ENCODE measurements around the gene ARHGAP29.
A peak's percentile ranks its signal among the peaks of the same experiment; 100 is the strongest.

ARHGAP29 gene

DNA sequence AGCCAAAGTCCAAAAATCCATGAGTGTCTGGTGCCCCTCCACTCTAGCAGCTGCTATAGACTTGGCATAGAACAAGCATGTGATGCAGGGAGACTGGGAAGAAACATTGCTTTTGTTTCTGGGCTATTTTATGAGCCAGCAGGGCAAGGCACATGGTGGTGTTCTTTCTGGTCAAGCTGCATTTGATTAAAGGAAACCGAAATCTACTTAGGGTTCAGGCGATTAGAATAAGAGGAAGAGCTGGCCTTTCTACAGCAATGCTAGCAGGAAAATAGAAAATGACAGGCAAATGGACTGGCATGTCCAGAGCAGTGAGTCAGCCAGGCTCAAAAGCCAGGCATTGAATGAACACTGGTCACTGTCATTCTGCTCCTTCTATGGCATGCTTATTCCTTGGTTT lies 28.5 kb upstream of the ARHGAP29 start:
- Histone ChIP-seq H2AFZ (ENCODE audit: low read length) (no peak overlapping the region), H3K9me2 (replicated peaks; ENCODE audit: low read depth, low read length) (no peaks in the 10 kb centered on the region)
- TF ChIP-seq, protein P1, sequence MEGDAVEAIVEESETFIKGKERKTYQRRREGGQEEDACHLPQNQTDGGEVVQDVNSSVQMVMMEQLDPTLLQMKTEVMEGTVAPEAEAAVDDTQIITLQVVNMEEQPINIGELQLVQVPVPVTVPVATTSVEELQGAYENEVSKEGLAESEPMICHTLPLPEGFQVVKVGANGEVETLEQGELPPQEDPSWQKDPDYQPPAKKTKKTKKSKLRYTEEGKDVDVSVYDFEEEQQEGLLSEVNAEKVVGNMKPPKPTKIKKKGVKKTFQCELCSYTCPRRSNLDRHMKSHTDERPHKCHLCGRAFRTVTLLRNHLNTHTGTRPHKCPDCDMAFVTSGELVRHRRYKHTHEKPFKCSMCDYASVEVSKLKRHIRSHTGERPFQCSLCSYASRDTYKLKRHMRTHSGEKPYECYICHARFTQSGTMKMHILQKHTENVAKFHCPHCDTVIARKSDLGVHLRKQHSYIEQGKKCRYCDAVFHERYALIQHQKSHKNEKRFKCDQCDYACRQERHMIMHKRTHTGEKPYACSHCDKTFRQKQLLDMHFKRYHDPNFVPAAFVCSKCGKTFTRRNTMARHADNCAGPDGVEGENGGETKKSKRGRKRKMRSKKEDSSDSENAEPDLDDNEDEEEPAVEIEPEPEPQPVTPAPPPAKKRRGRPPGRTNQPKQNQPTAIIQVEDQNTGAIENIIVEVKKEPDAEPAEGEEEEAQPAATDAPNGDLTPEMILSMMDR (conservative IDR thresholded peaks at IDR 0.05; ENCODE audit: low read length) = no peak
- TF ChIP-seq EZH2phosphoT487 (IDR thresholded peaks at IDR 0.05; ENCODE audit: borderline replicate concordance) = no peak

DNA sequence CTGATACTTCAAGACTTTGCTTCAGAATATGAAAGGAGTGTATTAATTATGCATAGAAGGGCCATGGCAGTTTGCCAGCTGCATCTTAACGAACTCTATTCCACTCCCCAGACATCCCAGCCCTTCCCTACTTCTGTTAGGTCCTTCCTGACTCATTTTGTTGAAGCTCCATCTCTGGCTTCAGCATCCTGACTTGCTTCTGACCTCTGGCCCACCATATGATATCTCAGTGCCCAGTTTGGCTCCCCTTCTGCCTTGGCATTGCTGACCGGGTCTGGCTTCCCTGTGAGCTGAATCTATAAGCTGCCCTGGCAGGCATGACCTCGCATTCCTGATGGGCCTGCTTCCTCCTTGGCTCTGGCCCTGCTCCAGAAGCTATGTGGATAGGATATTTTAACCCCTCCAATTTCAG lies 27.6 kb upstream of the ARHGAP29 start:
- Histone ChIP-seq H3K27me3 (ENCODE audit: insufficient read depth, low read length, poor library complexity, severe bottlenecking) (no peaks in the 10 kb centered on the region), H4K20me1 (ENCODE audit: insufficient read depth, low read length, poor library complexity, severe bottlenecking) (no peaks in the 10 kb centered on the region), H2AFZ (ENCODE audit: low read length) (no peak overlapping the region), H3K4me1 (ENCODE audit: insufficient read depth, low read length, poor library complexity, severe bottlenecking) (no peaks in the 10 kb centered on the region), H3F3A (ENCODE audit: low read depth) (no peaks in the 10 kb centered on the region), H3K9me2 (replicated peaks; ENCODE audit: low read depth, low read length) (no peaks in the 10 kb centered on the region), H3K79me2 (ENCODE audit: insufficient read depth, low read length) (no peaks in the 10 kb centered on the region), H3K36me3 (ENCODE audit: insufficient read depth, low read length) (no peaks in the 10 kb centered on the region), H3K4me2 (ENCODE audit: low read depth, low read length, poor library complexity, severe bottlenecking) (no peak overlapping the region), H3K9me3 (ENCODE audit: insufficient read depth, low read depth, low read length) (no peaks in the 10 kb centered on the region), H3K4me3 (ENCODE audit: low read length, poor library complexity, severe bottlenecking) (no peak overlapping the region), H3K9ac (ENCODE audit: low read depth, low read length, poor library complexity, severe bottlenecking) (no peak overlapping the region)
- TF ChIP-seq, protein P1 (conservative IDR thresholded peaks at IDR 0.05; ENCODE audit: low read length) = no peak
- TF ChIP-seq EZH2phosphoT487 (IDR thresholded peaks at IDR 0.05; ENCODE audit: borderline replicate concordance) = no peak

More for the DNA sequence above, 28.5 kb upstream of the ARHGAP29 start:
- H3F3A ChIP-seq (ENCODE audit: low read depth) = no peaks in the 10 kb centered on the region
- H3K79me2 ChIP-seq (ENCODE audit: insufficient read depth, low read length) = no peaks in the 10 kb centered on the region
- H4K20me1 ChIP-seq (ENCODE audit: insufficient read depth, low read length, poor library complexity, severe bottlenecking) = no peaks in the 10 kb centered on the region
- no peaks in the 10 kb centered on the region for H3K9me3 ChIP-seq (ENCODE audit: insufficient read depth, low read depth, low read length)
- H3K4me2 ChIP-seq (ENCODE audit: low read depth, low read length, poor library complexity, severe bottlenecking) = no peak overlapping the region
- no peak overlapping the region for H3K4me3 ChIP-seq (ENCODE audit: low read length, poor library complexity, severe bottlenecking)
- no peaks in the 10 kb centered on the region for H3K27me3 ChIP-seq (ENCODE audit: insufficient read depth, low read length, poor library complexity, severe bottlenecking)
- no peaks in the 10 kb centered on the region for H3K4me1 ChIP-seq (ENCODE audit: insufficient read depth, low read length, poor library complexity, severe bottlenecking)
- no peak overlapping the region for H3K9ac ChIP-seq (ENCODE audit: low read depth, low read length, poor library complexity, severe bottlenecking)
- H3K36me3 ChIP-seq (ENCODE audit: insufficient read depth, low read length) = no peaks in the 10 kb centered on the region

DNA sequence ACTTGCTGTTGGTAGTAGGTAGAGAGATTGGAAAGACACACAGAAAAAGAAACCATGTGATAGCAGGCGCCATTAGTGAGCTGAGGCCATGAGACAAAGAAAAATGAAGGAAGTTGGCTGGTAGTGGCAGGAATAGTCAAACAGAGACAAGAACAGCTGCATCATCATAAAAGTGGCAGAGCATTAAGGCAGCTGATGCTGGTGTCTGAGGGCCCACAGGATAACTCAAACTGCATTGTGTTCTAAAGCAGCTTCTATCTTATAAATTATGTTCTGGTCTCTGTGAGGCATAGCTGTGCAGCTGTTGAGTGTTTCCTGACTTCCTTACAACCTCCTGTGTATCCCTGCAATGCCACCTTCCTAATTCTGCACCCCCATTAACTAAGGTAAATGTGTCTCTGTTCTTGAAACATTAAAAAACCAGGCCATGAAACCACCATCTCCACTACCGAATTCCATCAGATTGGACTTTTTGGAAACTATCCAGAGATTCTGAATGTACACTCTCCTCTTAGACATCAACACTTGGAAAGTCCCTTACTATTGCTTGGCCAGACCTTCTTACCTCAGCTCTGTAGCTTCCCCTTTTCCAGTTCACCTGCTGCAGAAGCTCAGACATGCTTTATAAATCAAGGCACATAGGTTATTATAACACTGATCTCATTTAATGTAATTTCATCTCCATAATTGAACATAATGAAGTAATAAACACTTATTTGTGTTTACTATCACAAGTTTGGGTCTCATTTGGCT lies 23.4 kb upstream of the ARHGAP29 start:
- Histone ChIP-seq H4K20me1 (ENCODE audit: insufficient read depth, low read length, poor library complexity, severe bottlenecking) (no peaks in the 10 kb centered on the region), H3K9ac (ENCODE audit: low read depth, low read length, poor library complexity, severe bottlenecking) (no peak overlapping the region), H3K4me2 (ENCODE audit: low read depth, low read length, poor library complexity, severe bottlenecking) (no peak overlapping the region), H3K27me3 (ENCODE audit: insufficient read depth, low read length, poor library complexity, severe bottlenecking) (no peaks in the 10 kb centered on the region), H3K79me2 (ENCODE audit: insufficient read depth, low read length) (no peaks in the 10 kb centered on the region), H3K4me3 (ENCODE audit: low read length, poor library complexity, severe bottlenecking) (no peak overlapping the region), H3K36me3 (ENCODE audit: insufficient read depth, low read length) (no peaks in the 10 kb centered on the region), H3F3A (ENCODE audit: low read depth) (no peaks in the 10 kb centered on the region), H3K9me3 (ENCODE audit: insufficient read depth, low read depth, low read length) (no peaks in the 10 kb centered on the region), H3K9me2 (replicated peaks; ENCODE audit: low read depth, low read length) (no peaks in the 10 kb centered on the region), H3K4me1 (ENCODE audit: insufficient read depth, low read length, poor library complexity, severe bottlenecking) (no peaks in the 10 kb centered on the region), H2AFZ (ENCODE audit: low read length) (peak overlapping the region; percentile 59)
- TF ChIP-seq, protein P1 (conservative IDR thresholded peaks at IDR 0.05; ENCODE audit: low read length) = no peak
- TF ChIP-seq EZH2phosphoT487 (IDR thresholded peaks at IDR 0.05; ENCODE audit: borderline replicate concordance) = no peak

Measured in Loucy (cell line).